Retina (tissue), 1 donor: Measurements from ENCODE around the gene MIDN.

Experiments used
- DNase-seq: peaks from one replicate; pipeline ENCODE4 v3.0.0-alpha.2; 2016

The MIDN gene

DNA sequence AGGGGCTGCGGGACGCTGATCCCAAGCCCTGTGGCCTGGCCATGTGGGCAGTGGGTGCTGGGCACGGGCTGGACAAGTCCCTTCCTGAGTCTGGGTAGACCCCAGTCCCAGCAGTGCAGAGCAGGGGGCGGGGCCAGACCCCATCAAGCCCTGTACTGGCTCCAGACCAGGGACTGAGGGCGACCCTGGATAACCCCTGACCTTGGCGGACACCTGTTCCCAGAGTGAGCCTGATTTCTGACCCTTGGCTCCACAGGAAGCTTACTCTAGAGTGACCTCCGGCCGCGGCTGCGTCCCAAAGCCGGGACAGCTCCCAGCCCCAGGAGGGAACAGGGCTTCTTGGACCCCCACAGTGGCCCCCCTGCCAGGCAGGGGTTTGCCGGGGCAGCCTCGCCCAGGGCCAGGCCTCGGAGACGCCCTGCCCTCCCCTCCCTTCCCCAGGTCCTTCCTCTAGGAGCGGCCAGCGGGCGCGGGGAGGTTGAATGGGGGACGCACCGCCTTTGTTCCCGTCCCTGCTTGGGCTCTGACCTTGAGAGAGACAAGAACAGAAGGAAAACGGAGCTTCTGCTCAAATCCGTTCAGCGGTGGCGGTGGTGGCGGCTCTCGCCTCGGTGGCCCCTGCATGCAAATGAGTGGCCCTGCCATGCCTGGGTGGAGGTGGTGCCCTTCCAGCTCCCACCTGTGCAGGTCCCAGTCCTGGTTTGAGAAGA lies 35.0 kb downstream of the MIDN start:
- peak; percentile 56 for DNase-seq

DNA sequence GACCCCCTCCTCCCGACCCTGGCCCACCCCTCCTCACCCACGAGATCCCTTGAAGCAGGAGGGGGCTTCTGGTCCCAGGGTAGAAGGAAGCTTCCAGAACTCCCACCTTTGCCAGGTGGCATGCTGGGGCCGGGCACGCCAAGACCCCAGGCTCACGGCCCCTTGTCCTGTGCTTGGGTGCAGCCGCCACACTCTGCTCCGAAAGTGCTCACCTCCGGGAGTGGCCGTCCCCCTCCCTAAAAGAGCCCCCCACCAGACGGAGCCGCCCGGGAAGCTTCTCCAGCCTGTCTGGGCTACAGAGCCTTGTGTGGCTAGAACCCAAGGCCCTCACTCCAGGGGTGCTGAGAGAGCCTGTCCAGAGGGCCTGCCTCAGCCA lies 35.5 kb downstream of the MIDN start:
- DNase-seq: no peak

DNA sequence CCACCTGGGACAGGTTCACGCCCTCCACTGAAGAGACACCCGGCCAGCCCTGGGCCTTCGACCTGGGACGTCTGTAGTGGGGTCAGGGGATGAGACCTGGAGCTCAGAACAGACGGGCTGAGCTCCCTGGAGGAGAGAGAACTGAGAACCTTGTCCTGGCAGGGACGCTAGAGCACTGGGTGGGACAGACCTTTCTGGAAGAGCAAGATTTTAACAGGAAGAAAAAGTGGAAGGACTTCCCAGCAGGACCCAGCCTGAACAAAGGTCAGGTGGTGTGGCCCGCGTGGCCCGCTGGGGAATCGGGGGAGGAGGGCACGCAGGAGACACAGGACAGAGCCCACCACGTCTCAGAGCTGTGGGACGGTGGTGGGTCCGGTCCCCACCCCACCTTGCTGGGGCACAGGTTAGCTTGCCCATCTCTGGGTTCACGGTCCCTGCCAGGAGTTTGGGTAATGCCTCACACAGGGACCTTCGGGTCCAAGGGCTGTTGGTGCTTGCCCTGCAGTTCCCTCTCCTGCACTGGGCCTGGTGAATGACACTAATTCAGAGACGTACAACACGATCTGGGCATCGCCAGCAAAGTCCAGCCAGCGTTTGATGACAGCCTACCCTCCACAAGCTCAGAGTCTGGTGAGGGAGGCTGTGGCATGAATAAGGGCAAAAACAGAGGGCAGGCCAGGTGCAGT lies 36.1 kb downstream of the MIDN start:
- no peak for DNase-seq

DNA sequence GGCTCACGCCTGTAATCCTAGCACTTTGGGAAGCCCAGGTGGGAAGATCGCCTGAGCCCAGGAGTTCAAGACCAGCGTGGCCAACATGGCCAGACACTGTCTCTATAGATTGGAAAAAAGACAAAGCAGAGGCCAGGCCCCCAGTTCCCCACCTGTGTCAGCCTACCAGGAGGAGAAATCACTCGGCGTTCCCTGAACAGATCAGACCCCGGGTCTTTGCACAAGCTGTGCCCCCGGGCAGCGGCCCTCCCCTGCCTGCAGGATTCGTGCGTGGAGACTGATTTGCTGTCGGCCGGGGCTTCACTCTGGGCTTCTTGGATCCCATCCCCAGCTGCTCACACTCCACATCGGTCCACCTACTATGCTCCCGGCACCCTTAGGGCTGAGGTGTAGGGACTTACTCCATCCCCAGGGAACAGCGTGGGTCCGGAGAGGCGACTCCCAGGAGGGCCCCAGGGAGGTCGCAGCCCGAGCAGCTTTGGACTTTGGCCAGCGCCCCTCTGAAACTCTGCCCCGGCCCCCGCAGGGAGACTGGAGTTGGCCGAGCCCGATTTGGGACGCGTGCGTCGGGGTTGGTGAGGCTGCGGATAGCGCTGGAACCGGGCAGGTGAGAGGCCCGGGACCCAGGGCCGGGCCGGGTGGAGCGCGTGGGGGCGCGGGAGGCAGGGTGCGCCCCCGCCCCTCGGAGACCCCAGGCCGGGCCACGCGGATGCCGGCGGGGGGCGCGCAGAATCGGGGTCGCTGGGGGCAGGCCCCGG lies 36.8 kb downstream of the MIDN start:
- peak; percentile 75 for DNase-seq

DNA sequence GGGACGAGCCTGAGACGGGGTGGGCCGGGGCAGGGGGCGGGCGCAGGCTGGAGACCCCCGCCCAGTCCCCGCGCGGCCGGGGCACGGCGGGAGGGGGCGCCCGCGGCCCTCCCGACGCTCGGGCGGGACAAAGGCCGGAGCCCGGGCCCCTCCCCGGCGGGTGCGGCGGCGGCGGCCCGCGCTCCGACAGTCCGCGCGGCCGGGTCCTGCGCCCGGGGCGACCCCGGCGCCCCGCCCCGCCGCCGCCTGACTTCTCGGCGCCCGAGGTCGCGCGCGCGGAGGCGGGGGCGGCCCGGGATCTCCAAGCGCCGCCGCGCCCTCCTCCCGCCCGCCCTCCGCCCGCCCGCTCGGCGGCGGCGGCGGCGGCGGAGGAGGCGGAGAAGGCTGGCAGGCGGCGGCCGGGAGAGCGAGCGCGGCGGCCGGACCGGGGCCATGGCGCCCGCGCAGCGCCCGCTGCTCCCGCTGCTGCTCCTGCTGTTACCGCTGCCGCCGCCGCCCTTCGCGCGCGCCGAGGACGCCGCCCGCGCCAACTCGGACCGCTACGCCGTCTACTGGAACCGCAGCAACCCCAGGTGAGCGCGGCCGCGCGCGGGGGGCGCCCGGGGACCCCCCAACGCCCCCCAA lies 37.5 kb downstream of the MIDN start, which contains the start of gene EFNA2:
Gene EFNA2 (plus strand): TSS at position 137 of the 624 bp plus-strand sequence. CDS start 296 bp downstream, at position 433.
- DNase-seq: no peak

DNA sequence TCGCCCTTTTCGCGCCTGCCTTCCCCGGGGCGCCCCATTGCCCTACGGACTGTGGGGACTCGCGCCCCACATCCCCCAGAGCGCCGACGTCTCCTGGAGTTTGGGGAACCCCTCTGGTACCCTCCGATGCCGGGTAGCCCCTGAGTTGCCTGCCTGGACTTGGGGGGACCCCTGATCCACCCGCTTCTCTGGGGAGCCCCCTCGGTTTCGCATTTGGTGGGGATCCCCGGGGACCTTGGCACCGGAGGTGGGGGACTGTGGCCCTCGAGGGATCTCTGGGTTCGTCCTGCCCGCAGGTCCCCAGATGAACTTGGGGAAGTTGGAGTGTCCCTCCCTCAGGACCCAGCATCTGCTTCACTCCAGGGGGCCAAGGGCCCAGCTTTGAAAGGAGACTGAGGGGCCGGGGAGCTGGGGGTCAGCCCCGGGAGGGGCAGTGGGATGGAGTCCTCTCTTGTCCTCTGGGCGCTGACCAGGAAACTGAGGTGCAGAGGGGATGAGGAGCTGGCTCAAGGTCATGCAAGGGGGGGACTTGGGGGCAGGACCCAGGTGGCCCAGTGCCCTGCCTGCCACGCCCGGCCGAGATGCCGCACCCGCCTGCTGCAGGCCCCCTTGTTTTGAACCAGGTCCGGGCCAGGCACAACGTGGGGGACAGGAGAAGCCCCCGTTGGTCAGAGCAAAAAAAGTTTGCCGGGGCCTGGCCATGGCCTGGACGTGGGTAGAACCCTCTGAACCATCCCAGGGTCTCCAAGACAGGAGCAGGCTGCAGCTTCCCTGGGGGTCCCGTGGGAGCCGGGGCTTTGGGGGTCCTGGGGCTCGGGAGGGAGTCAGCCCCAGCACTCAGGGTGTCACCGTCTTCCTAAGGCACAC lies 38.3 kb downstream of the MIDN start:
- peak; percentile 54 for DNase-seq

DNA sequence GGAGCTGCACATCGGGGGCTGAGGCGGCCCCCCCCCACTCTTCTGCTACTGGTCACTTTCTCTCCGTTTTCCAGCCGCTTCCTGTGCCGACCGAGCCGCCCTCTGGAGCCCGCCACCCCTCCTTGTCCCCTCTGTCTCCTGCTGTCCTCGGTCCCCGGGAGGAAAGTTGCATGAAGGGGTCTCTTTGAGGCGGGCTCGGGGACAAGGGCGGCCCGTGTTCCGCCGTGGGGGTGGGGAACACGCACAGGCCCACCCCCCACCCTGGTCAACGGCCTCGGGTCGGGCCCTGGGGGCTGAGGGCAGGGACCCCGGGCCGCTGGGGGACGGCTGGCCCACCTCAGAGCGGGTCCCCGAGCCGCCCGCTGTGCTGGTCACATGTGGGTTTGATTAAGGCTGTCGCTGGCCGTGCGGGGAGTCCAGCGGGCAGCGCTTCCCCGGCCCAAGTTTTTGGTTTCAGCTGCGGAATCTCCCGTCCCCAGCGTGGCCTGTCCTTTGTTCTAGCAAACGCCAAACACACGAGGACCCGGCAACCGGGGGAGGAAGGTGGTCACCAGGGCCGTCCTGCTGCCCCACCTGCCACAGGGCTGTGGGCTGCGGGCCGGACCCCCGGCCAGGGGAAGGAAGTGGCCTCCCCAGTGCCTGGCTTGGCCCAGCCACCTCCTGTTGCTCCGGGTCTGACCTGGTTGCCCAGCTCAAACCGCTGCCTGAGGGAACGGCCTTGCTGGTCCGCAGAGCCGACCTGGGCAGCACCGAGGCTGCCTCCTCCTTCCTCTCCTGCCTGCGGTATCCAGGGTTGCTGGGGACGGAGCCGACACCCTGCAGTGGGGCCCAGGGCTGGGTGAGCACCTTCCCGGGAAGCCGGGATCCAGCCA lies 39.2 kb downstream of the MIDN start:
- peak; percentile 76 for DNase-seq

DNA sequence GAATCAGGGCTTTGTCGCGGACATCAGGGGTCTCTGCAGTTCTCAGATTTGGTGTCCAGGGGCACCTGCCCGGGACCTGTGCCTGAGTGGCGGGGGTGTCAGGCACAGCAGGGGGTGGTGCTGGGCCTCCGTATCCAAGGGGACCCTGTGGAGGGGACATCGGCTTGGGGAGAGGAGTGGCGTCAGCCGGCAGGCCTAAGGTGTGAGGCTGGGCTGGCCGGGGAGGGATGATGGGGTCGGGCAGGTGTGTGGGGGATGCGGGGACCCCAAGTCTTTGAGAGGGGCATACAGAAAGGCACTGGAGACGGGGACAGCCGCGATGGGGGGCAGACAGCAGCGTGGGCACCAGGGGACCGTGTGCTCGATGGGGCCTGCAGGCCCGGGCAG lies 39.8 kb downstream of the MIDN start:
- no peak for DNase-seq

DNA sequence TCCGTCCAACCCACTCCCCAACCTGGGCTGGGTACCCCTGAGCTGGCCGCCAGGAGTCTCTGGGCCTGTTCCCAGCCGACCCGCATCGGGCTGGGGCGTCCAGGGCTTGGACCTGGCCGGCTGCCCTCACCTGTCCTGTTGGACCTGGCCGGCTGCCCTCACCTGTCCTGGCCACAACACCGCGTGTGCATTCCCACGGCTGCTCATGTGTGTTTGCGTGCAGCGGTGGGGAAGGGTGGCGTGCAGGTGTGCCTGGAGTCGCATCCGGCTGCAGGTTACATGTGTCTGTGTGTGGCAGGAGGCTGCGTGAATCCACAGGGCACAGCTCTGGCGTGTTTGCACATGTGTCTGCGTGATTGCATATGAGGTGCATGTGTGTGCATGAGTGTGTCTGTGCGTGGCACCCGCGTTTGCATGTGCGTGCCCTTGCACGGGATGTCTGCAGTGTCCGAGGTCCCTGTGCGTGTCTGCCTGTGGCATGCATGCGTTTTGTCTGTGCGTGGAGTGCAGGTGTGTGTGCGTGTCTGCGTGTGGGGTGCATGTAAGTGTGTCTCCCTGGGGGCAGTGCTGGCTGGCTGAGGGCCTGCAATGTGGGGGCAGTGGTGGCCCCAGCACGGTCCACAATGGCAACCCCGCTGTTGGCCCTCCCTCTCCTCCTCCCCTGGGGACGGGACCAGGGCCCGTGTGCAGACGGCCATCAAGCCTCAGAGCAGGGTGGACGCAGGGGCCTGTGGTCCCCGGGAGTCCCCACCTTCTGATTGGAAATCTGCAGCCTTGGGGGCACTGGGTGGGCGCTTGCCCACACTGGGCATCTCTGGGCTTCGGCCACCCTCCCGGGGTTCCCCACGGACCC lies 40.7 kb downstream of the MIDN start:
- no peak for DNase-seq

DNA sequence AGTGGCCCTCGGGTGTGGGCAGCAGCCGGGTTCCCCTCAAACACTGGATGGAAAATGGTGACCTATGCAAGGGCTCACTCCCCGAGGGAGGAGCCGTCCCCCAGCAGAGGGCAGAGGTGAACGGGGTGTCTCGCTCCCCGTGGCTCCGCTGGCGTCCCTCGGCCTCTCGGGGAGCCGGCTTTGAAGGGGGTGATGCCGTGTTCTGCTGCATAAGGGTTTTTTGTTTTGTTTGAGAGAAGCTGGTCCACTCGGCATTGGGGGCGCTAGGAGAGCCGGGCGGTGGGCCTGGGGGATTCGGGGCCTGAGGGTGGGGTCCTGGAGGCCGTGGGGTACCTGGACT lies 41.3 kb downstream of the MIDN start:
- DNase-seq: no peak

DNA sequence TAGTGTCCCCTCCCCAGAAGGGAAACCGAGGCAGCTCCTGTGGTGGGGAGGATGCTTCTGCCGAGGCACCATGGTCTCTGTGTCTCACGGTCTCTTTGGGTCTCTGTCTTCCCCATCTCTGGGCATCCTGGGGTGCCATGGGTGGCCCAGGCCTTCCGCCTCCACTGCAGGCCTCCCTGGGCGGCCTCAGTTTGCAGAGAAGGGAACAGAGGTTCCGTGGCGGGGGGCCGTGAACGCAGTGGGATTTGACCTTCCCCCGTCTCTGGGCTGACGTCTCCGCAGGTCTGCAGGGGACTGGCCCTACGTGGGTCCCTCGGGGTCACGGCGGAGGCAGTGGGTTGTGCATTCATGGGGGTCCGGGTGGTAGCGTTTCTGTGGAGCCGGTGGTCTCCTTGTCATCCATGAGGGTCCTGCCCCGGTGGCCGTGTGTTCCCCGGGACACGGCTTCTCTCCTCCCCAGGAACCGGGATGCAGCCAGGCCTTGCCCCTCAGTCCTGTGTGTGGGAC lies 41.9 kb downstream of the MIDN start:
- DNase-seq: no peak

DNA sequence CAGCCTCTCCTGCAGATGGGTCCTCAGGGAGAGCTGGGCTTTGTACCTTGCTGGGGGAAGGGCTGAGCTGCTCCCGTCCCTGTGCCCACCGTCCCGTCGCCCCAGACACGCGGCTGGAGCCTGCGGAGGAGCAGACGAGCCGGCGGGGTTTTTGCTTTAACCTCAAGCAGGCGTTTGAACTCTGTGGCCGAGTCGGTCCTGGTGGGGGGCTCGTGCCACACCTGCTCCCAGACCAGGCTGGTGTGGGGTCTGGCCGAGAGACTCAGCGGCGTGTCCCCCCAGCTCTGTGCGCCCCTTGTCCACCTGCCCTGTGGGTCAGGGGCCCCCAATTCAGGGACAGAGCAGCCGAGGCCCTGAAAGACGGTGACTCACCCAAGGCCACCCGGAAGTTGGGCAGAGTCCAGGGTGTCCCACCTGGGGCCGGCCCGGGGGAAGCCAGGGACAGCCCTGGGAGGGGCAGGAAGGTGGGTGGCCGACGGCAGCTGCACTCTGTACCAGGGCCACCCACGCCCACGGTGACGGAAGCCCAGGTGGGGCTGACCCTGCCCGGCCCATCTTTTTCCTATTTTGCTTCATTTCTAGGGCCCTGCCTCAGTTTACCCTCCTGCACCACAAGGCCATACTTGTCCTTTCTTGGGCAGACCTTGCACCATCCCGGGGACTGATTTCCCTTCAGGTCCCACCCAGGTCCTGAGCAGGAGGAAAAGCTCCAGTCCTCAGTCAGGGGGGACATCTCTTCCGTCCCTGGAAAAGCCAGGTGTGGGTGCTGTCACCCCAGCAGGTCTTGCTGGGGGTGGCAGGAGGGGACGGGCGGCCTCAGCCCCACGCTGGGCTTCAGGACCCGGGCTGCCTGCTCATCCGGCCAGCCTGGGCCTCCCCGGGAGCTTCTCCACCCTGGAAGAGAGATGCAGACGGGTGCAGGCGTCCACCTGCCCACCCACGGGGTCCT lies 42.6 kb downstream of the MIDN start:
- DNase-seq: no peak

DNA sequence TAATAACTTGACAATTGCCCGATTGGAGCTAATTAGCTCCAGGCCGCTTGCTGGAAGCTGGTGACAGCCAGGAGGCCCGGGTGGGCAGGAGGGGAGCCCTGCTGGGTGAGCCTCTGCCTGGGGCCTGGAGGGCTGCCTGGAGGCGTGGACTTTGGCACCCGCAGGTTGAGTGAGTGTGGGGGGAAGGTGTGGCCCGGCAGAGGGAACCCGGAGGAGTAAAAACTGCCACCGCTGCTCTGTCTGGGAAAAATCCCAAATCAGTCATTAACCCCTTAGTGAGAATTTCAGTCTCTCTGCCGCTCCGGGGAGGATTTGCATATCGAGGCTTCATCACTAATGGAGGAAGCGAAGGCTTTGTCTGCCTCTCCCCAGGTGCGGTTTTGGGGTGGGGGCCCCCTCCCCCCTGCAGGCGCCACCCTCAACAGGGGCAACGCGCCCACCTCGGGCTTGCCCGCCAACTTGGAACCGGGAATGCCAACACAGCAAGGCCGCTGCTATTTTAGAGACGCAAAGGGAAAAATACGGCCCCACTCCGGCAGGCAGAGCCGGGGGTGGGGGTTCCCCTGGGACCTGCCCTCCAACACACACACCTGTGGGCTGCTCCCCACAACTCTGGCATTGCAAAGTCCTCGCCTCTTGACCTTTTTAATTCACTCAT lies 43.5 kb downstream of the MIDN start:
- no peak for DNase-seq

DNA sequence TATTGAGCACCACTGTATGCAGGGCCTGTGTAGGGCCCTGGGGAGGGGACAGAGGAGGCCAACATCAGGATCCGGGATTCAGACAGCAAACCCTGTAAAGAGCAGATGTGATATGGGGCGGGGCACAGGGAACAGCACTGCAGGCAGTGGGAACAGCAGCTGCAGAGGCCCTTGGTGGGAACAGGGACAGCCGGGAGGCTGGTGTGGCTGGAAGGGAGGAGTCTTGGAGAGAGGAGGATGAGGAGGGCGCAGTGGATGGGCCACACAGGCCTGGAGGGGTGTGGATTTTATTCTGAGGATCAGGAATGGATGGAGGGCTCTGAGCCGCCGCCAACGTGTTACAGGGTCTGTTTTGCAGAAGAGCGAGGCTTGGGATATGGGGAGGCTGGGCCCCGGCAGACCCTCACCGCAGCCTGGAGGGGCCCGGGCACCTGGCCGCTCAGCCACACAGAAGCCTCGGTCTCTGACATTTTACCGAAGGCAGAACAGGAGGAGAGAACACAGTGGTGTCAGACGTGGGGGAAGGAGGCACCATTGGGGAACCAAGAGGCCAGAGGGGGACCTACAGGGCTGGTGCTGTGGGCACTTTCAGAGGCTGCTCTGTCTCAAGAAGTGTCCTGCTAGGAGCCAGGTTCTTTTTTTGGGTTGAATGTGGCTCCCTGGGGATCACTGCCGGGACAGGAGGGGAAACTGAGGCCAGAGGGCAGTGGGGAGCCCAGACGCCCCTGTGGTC lies 44.2 kb downstream of the MIDN start:
- DNase-seq: no peak

DNA sequence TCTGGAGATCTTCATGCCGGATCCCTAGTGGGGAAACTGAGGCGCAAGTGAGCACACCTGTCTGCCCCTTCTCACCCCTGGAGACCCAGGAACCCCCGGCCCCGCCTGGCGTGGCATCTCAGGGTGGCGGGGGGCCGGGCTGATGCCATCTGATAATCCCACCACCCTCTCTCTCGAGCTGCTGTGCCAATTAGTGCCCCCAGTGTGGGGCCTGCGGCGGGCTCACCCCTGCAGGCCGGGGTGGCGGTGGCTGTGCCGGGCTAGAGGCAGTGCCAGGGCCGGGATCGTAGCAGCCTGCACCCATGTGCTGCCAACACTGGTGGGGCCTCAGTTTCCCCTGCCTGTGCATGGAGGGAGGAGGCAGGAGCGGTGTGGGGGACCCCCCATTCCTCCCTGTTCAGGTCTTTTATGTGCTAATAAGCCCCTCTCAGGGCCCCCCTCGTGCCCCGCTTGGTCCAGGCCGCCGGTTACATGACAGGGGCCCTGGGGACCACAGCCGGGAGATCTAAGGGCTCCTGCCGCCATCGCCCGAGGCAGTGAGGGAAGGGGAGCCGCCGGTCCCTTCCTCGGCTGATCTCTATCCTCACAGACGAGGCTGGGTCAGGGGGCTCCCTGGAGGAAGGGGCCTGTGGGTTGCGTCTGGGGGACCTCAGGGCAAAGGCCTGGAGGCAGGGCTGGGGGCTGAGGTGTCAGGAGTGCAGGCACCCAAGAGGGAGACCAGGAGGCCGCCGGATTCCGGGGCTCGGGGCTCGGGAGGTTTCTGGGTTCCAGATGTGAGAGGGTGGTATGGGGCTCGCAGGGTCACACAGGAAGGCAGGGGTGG lies 45.6 kb downstream of the MIDN start:
- DNase-seq: no peak

DNA sequence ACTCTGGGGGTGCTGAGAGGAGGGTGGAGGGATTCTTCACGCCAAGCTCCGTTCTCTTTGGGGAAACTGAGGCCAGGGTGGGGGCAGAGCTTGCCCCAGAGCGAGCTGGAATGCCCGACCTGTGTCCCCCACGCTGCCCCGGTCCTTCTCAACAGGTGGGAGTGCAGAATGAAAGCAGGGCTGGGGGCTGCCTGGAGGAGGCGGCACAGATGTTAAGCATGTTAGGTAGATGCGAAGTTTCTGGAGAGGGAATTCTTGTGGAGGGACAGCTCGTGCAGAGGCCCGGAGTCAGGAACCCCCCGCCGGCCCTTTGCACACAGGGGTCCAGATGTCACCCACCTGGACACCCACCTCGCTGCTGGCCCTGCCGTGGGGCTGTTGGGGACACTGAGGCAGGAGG lies 46.3 kb downstream of the MIDN start:
- no peak for DNase-seq
